ENCODE measurements around the gene LRRC4C.

The LRRC4C gene

GRCh38 chr11:40838181-40838683, 621.2 kb downstream of the LRRC4C start:
- no peak for DNase-seq

DNA sequence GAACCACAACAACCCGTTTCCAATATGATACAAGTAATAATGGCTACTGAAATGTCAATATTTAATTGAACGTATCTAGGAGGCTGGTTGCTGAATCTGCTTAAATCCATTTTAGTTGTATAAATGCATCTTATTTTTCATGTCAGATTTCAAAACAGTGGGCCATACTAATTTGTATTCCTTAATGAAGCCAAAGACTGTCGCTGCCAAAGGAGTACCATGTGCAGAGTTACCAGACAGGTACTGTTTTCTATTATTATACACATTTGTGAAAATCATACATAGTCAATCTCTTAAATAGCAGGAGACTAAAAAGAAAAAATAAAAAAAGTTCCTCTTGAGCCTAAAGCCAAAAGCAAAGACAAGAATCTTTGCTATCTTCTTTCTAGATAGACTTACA, 632.3 kb downstream of the LRRC4C start:
- no peak for DNase-seq

GRCh38 chr11:40826601-40827000, 632.9 kb downstream of the LRRC4C start:
- no peak for DNase-seq

DNA sequence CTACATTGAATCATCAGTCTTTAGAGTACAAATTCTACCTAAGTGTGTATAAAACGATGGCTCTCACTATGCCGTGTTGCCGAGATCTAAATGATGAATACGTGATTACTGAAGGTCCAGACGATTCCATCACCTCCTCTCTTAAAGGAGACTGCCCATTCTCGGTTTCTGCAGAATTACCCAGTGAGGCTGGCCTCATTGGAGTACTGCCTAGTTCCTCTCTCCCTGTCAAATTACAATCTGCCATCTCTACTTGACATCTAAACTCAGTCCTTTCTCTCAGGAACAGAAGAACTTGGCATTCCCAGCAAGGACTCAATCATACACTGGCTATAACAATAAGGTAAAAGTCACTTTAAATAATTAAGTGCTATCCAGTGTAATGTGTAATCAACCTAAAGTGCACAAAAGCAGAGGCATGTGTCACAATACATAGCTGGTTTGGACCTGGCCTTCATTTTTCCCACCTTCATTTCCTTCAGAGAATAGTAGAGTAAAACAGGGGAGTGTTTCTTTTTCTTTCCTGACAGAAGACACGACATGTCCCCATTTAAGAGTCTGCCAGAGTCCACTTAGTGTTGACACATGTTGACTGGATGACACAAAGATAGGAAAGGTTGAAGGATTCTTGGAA, 634.1 kb downstream of the LRRC4C start:
- DNase-seq = no peak

DNA sequence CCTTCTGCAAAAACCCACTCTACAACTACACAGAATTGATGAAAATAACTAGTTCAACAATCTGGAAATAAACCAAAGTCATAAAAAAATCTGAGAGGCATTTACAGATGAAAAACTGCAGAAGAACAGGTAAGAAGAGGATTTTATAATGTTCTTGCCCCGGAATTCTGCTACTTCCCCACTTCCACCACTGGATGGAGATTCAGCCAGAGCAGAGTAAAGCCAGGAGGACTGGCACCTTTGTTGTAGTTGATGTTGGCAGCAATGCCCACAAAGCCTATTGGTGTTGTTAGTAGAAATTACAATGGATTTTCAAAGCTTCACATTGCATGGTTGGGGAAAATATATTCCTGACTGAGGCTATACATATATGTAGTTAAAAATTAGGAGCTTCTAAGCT, 640.2 kb downstream of the LRRC4C start:
- no peak for DNase-seq

- DNase-seq = no peak
These were observed 642.5 kb downstream of the LRRC4C start for GRCh38 chr11:40816976-40817375.

- no peak for DNase-seq
These were observed 661.5 kb downstream of the LRRC4C start for GRCh38 chr11:40797981-40798380.

- no peak for DNase-seq
These were observed 672.2 kb downstream of the LRRC4C start for GRCh38 chr11:40787224-40787623.

DNA sequence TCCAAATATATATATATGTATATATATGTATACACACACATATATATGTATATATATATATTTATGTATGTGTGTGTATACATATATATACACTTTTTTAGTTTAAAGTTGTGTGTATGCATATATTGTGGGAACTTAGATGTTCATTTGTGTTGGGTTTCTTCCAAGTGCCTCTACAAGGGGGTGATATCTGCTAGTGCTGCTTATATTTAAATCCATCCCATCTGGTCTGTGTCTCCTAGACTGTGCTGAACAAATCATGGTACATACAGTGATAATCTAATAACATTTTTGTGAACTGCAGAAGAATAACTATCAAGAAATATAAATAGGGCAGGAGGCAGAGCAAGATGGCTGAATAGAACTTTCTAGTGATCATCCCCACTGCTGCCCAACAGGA, 696.4 kb downstream of the LRRC4C start:
- DNase-seq = no peak

- no peak for DNase-seq
These were observed 700.1 kb downstream of the LRRC4C start for GRCh38 chr11:40759341-40759740.

DNA sequence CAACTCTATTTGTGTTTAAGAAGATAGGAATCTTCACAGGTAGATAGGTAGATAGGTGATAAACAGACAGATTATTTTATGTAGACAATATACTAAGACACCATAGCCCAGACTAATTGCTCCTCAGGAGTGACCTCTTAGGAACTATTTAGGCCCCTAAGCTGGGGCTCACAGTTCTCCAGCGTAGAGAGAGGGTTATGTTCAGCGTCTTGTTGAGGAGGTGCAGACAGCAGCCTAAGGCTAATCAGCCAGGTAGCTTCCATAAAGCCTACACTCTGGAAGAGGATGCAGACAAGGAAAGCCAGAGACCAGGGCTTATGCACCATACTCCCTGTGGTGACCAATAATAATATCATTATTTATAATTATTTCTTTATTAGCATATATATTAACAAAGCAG, 705.2 kb downstream of the LRRC4C start:
- no peak for DNase-seq

DNA sequence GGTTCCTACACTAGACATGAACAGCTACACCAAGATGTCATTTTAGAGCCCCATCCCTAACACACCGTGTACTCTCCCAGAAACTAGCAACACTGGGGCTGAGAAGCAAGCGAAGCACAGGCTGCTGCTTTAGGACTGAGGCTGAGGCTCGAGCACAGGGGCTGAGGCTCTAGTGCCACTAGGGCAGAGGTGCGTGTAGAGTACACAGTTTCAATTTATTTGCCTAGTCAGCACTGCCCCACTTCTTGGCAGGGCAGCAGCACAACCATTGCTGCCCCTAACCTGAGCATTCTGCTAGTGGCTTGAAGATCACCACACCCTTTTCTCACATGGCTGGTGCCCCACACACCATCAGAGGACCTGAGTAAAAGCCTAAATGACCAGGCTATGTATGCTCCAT, 713.2 kb downstream of the LRRC4C start:
- no peak for DNase-seq

DNA sequence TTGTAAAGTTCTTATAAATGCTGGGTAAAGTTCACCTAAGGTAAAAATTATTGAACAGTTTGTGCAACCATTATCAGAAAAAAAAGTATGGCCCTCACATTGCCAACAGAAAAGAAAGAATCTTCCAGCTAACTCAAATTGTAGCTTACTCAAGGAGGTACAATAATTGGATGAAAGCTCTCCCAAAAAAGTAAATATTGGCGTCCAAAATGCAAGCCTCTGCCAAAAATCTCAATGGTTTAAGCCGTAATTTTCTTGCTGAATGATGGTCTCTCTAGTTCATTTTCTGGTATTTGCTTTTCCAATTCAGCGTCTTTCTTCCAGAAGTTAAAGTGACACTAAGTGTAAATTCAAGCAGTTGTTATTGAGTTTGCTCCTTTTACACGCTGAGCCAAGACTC, 727.3 kb downstream of the LRRC4C start:
- no peak for DNase-seq

GRCh38 chr11:40722179-40722795, 737.2 kb downstream of the LRRC4C start:
- DNase-seq = no peak

- DNase-seq = no peak
These were observed 742.9 kb downstream of the LRRC4C start for GRCh38 chr11:40716344-40717130.

DNA sequence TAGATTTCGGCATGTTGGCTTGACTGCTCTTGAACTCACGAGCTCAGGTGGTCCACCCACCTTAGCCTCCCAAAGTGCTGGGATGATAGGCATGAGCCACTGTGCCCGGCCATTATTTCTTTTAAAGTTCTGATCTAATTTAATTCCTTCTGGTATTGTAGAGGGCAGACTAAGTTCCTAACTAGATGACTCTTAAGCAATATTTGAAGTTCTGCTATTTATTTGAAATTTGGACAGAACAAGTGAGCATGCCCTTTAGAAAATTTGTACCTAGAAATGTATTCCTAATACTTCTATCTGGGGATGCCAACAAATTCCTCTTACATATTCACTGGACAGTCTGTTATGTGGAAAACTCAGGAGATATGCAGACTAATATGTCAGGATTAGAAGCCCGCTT, 746.4 kb downstream of the LRRC4C start:
- no peak for DNase-seq

- DNase-seq = no peak
These were observed 758.4 kb downstream of the LRRC4C start for GRCh38 chr11:40701027-40701426.

DNA sequence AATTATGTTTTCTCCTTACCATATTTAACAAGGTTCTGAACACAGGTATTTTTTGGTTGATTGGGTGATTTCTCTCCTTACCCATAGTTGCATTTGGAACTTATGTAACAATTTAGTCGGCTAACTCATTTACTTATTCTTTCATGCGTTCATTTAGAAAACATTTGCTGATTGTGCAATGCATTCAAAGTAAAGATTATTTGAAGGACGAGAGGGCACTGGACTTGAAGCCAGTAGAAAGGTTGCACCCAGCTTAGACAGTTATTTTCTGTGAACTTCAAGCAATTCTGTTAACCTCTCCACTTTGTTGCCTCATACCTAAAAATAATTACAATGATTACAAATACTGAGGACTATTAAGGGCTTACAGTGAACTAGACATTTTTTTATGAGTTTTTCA, 769.6 kb downstream of the LRRC4C start:
- no peak for DNase-seq

GRCh38 chr11:40688369-40688768, 771.1 kb downstream of the LRRC4C start:
- DNase-seq = no peak

DNA sequence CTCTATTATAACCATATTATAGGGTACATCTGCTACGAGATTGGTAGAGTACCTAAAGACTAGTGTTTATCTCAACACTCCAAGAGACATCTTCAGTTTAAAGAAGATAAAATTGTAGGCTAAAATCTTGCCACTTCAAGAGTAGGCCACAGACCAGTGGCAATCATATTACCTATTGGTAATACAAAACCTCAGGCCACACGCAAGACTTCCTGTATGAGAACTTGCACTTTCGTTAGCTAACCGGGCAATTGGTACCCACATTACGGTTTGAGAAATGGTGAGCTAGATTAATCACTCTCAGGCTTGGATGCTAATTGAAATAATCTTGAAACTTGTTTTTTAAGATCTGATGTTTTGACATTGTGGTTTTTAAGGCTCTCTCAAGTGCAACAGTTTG, 772.7 kb downstream of the LRRC4C start:
- no peak for DNase-seq

GRCh38 chr11:40683010-40683409, 776.4 kb downstream of the LRRC4C start:
- DNase-seq = no peak

DNA sequence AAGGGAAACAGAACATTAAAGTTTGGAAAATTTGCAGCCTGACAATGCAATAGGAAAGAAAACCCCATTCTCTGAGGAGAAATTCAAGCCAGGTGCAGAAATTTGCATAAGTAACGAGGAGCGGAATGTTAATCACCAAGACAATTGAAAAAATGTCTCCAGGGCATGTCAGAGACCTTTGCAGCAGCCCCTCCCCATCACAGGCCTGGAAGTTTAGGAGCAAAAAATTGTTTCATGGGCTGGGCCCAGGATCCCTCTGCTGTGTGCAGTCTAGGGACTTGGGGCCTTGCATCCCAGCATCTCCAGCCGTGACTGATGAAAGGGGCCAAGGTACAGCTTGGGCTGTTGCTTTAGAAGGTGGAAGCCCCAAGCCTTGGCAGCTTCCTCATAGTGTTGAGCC, 780.2 kb downstream of the LRRC4C start:
- DNase-seq = no peak

DNA sequence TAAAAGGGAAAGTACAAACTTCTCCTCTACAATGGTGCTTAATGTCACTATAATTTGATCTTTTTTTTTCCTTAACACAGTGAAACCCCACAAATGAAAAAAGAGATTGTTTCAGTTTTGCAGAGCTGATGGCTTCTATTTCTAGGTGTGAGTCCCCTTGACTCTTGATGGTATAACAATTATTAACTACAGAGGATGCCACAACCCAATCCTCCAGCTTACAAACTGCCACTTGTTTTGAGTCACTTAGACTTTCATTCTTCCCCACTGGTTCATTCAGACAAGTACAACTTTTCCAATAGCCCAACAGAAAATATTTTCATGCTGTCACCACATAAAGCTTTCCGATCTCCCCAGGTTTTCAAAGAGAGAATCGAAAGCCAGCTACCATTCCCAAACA, 812.2 kb downstream of the LRRC4C start:
- no peak for DNase-seq

- DNase-seq = no peak
These were observed 817.2 kb downstream of the LRRC4C start for GRCh38 chr11:40642284-40642683.
